Fibroblast of skin of right biceps (primary cell): ENCODE data around the gene EIF4B.
"Not testable (repeated sequence)": the region's sequence is repeated elsewhere in the genome, so short reads cannot be mapped to it uniquely, and the experiment has no call there.

Source experiments
- DNase-seq: peaks from one replicate; pipeline ENCODE4 v3.0.0-alpha.2; 2013

The EIF4B gene

GRCh38 chr12:53004178-53004577 lies 2.1 kb upstream of the EIF4B start:
- no peak for DNase-seq

DNA sequence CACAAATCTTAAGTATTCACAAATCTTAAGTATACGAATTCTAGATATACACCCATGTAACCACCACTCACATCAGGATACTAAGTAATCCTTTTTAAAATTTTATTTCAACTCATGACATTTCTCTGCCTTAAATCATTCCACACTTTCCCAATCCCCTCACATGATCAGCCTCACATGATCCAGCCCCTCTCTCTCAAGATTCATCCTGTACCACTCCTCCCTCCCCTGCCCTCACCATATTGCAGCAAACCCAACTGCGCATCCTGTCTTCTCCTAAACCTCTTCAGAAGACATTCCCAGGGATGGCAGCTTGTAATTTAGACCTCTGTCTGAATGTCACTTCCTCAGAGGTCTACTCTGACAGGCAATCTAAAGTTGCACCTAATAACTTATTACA lies 1.7 kb upstream of the EIF4B start:
- DNase-seq = peak; percentile 17

- no peak for DNase-seq
Measured at GRCh38 chr12:53005215-53005985, 856 bp upstream of the EIF4B start.

GRCh38 chr12:53006810-53007309 lies 604 bp downstream of the EIF4B start:
- DNase-seq = peak; percentile 78

DNA sequence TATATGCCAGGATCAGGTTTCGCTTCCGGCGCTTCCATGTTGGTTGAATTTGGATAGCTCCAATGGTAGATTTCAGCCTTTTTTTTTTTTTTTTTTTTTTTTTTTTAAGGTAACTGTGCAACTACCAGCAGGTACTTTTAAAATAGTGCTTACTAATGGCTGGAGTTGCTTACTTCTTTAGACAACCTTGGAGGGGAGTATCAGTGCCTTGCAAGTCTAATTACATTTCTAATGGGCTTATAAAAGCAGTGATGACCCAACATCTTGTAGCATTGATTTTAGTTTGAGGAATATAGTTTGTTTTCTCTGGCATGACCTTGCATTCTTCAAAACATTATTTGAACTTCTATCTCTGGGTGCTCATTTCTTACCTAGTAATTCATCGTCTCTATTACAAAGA lies 1.1 kb downstream of the EIF4B start:
- no peak for DNase-seq

DNA sequence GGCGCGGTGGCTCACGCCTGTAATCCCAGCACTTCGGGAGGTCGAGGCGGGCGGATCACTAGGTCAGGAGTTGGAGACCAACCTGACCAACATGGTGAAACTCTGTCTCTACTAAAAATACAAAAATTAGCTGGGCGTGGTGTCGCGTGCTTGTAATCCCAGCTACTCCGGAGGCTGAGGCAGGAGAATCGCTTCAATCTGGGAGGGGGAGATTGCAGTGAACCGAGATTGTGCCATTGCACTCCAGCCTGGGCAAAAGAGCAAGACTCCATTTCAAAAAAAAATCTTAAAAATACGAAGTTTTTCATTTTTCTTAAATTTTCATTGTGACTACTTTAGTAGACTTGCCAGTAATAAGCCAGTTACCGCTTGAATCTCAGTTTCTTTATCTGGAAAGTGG lies 2.5 kb downstream of the EIF4B start:
- not testable (repeated sequence) for DNase-seq

GRCh38 chr12:53010955-53011354 lies 4.7 kb downstream of the EIF4B start:
- DNase-seq = no peak

DNA sequence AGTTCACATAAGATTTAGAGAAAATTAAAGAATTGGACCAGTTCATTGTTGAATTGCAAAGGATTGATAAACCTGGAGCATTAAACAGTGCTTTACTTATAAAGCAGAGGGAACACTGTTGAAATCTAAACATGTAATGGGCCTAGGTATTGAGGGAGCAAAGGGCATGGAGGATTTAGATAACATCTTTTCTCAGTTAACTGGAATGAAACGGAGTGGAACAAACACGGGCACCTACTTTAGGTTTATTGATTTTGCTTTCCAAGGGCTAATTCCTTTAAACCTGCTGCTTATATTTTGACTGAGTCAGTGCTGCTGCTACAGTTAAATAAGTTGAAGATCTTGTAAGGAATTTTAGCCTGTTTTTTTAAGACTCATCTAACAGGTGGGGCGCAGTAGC lies 5.6 kb downstream of the EIF4B start:
- DNase-seq = no peak

DNA sequence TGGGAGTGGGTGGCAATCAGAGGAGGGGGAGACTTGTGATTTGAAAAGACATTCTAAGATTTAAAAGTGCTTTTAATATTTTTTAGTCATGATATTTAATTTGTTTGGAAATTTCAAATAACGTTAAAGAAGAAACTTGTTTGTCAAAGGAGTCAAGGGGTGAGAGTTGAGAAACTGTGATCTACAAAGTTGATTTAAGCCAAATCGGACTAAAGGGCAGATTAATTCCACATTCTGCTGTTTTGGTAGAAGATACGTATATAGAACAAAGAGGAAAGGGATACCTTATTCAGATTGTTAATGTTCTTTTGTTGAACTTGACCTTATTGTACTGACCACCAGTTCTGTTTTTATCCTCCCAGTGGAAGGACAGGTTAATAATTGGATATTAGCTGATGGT lies 6.7 kb downstream of the EIF4B start:
- DNase-seq = no peak

DNA sequence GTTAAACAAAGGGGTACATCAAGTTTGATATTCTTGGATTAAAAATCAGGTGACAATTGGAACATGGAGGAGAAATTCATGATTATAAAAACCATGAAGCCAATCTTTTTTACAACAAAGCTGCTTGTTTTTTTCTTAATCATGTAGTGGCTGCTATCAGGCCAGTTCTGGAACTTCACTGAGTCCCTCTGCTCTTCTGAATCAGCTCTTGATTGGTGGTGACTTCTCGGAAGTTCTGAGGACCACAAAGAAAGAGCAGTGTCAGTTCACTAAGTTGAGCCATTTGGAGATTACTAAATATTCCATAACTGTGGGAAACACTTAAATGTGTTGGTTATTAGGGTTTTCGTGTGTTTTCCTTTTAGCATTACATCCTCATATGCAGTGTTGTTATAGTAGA lies 8.5 kb downstream of the EIF4B start:
- DNase-seq = no peak

GRCh38 chr12:53025250-53025649 lies 19.0 kb downstream of the EIF4B start:
- no peak for DNase-seq

DNA sequence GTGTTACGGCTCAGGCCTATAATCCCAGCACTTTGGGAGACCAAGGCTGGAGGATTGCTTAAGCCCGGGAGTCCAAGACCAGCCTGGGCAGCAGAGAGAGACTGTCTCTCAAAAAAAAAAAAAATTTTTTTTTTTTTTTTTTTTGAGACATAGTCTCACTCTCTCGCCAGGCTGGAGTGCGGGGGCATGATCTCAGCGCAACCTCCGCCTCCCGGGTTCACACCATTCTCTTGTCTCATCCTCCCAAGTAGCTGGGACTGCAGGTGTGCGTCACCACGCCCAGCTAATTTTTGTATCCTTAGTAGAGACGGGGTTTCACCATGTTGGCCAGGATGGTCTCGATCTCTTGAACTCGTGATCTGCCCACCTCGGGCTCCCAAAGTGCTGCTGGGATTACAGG lies 20.8 kb downstream of the EIF4B start:
- not testable (repeated sequence) for DNase-seq

- DNase-seq = no peak
Measured at GRCh38 chr12:53031616-53032015, 25.4 kb downstream of the EIF4B start.

- DNase-seq = not testable (repeated sequence)
Measured at GRCh38 chr12:53033832-53034231, 27.6 kb downstream of the EIF4B start.

- DNase-seq = no peak
Measured at GRCh38 chr12:53034459-53034858, 28.2 kb downstream of the EIF4B start.

DNA sequence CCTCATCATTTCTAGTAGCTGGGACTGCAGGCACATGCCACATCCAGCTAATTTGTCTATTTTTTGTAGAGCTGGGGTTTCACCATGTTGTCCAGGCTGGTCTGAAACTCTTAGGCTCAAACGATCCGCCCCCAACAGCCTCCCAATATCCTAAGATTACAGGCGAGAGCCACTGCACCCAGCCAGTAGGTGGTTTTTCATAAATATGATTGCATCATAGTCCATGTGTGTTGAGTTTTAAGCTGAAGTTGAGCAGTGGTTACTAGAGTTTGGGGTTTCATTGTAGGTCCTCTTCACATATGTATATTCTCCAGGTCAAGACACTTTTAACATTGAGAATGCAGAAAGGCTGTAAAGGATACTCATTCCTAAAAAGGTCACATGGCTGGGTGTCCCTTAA lies 30.5 kb downstream of the EIF4B start:
- no peak for DNase-seq

DNA sequence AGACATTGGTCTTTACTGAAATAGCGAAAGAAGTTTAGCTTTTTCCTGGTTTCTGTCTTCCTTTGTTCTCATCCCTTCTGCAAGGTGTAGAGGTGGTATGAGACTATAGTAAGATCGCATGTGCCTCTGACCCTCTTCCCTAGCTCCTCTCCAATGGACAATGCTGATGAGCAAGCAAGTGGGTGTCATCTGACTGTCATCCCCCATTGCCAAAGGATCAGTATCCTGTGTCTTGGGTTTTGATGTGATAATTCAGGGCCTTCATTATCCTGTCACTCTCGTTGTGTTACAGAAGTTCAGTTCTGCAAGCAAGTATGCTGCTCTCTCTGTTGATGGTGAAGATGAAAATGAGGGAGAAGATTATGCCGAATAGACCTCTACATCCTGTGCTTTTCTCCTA lies 33.6 kb downstream of the EIF4B start:
- no peak for DNase-seq

GRCh38 chr12:53042607-53043454 lies 36.6 kb downstream of the EIF4B start:
- no peak for DNase-seq

DNA sequence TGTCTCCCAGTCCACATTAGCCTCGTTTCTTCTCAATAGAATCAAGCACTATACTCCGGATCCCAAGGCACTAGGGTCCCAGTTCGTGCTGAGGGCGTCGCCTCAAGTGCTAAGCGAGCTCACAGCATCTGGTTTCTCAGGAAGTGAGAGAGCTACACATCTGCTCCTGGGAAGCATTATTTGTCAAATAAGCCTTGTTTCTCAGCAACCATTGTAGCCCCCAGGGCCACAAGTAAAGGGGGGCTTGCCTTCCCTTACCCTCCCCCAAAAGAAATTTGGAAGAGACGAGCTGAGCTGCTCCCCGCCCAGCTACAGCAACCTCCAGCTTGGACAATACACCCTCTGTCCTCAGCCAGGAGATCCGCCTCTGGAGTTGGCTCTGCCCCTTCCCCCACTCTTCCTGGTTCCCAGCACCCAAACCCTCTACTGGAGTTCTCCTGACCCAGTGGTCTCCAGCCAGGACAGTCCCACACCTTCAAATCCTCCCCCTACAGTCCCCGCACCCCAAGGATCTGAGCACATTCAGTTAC lies 37.9 kb downstream of the EIF4B start:
- no peak for DNase-seq

- DNase-seq = no peak
Measured at GRCh38 chr12:53044896-53045695, 38.8 kb downstream of the EIF4B start.

GRCh38 chr12:53045696-53046045 lies 39.4 kb downstream of the EIF4B start:
- no peak for DNase-seq

- peak; percentile 91 for DNase-seq
Measured at GRCh38 chr12:53046655-53047220, 40.5 kb downstream of the EIF4B start.
